Measurements from ENCODE around the gene FHIT.

- TF ChIP-seq GATA3 (IDR thresholded peaks at IDR 0.05; ENCODE audit: low read depth, low read length) (no peak), GATA2 (IDR thresholded peaks at IDR 0.05; ENCODE audit: low read depth, low read length) (no peak)
Observed at GRCh38 chr3:59802045-59802444, 1449.2 kb downstream of the FHIT start.

Measured in SH-SY5Y (cell line).